Keratinocyte (primary cell): ENCODE data around the gene CTNNA2. TPM values are rescaled to one million over a fixed set of nuclear protein-coding genes. Genes with fewer than 3 reads are reported as not detected.

Source experiments
- DNase-seq: peaks from one replicate; pipeline ENCODE4 v3.0.0-alpha.2; 2011; ENCODE audit warnings: low read depth, missing footprints, low spot score
- FAIRE-seq: peaks from 2 replicates; lab custom pipeline; 2011; peaks lifted over from hg19 to GRCh38; lab: Jason Lieb, UNC
- H2AFZ ChIP-seq: 2 replicates; pipeline ENCODE4 v1.6.0; 2012; ENCODE audit warnings: low read length, control low read depth, inconsistent platforms; ENCODE audit not compliant: control insufficient read depth
- H3K27ac ChIP-seq: 2 replicates; pipeline ENCODE4 v1.5.1; 2011; ENCODE audit warnings: low read length; ENCODE audit not compliant: control insufficient read depth, insufficient read depth
- H3K27me3 ChIP-seq: 3 replicates; pipeline ENCODE4 v1.6.0; 2011; ENCODE audit warnings: low read length; ENCODE audit not compliant: control insufficient read depth, insufficient read depth; ENCODE audit errors: extremely low read depth
- H3K36me3 ChIP-seq, 2 experiments: 2 replicates in 1 of 2; 3 replicates in 1 of 2; pipeline ENCODE4 v1.5.1; 2011; ENCODE audit warnings: low read length in 2 of 2, mild to moderate bottlenecking in 1 of 2; ENCODE audit not compliant: control insufficient read depth in 2 of 2, insufficient read depth in 2 of 2; ENCODE audit errors: extremely low read depth in 1 of 2
- H3K4me1 ChIP-seq: 3 replicates; pipeline ENCODE4 v1.5.1; 2011; ENCODE audit warnings: low read length; ENCODE audit not compliant: control insufficient read depth, insufficient read depth; ENCODE audit errors: extremely low read depth
- H3K4me2 ChIP-seq: 3 replicates; pipeline ENCODE4 v1.6.0; 2011; ENCODE audit warnings: low read depth, low read length; ENCODE audit not compliant: control insufficient read depth, insufficient read depth; ENCODE audit errors: extremely low read depth
- H3K4me3 ChIP-seq, 3 experiments: fragments of 200-600 bp in 1 of 3; sonication (generic) in 1 of 3; 2 replicates in 2 of 3; 3 replicates in 1 of 3; pipeline ENCODE4 v1.5.1; 2011 to 2016; ENCODE audit warnings: low read length in 3 of 3, mild to moderate bottlenecking in 3 of 3, control low read depth in 2 of 3, inconsistent platforms in 1 of 3, low read depth in 1 of 3, mixed read lengths in 1 of 3, mixed run types in 1 of 3, moderate library complexity in 1 of 3; ENCODE audit not compliant: control insufficient read depth in 2 of 3, insufficient read depth in 2 of 3; ENCODE audit errors: extremely low read depth in 1 of 3
- H3K79me2 ChIP-seq: 2 replicates; pipeline ENCODE4 v1.6.0; 2012; ENCODE audit warnings: low read length; ENCODE audit not compliant: control insufficient read depth, insufficient read depth
- H3K9ac ChIP-seq: 3 replicates; pipeline ENCODE4 v1.6.0; 2011; ENCODE audit warnings: low read length; ENCODE audit not compliant: control insufficient read depth, insufficient read depth; ENCODE audit errors: extremely low read depth
- H3K9me1 ChIP-seq: 3 replicates; pipeline ENCODE4 v1.6.0; 2011; ENCODE audit warnings: low read length; ENCODE audit not compliant: control insufficient read depth, insufficient read depth; ENCODE audit errors: extremely low read depth
- H3K9me3 ChIP-seq: 2 replicates; pipeline ENCODE4 v1.5.1; 2012; ENCODE audit warnings: low read depth, low read length; ENCODE audit not compliant: control insufficient read depth
- H4K20me1 ChIP-seq: 3 replicates; pipeline ENCODE4 v1.6.0; 2011; ENCODE audit warnings: low read length; ENCODE audit not compliant: control insufficient read depth, insufficient read depth; ENCODE audit errors: extremely low read depth
- EZH2 ChIP-seq: IDR thresholded peaks from one replicate; pipeline ENCODE4 v1.6.1; 2012; ENCODE audit warnings: inconsistent platforms, mild to moderate bottlenecking, low read length, moderate library complexity
- dilution Hi-C: fragments of 300-500 bp; cut with MboI; formaldehyde crosslinking; loops from one replicate; pipeline ENCODE4 v1.7.0; 2020; ENCODE audit warnings: low sequenced_read_pairs; ENCODE audit not compliant: extremely low pct_ligation_motif_present
- polyA plus RNA-seq, 5 experiments: library from polyadenylated mRNA; depleted of rRNA in 3 of 5; stranded (reverse) in 3 of 5; stranded (forward) in 1 of 5; unstranded in 1 of 5; fragments of >200 nt; gene quantifications; 1 replicate in 1 of 5; 2 replicates in 3 of 5; 3 replicates in 1 of 5; pipeline versions ENCODE4 v1.2.1 to v1.2.3, GENCODE V29; 2011 to 2012; ENCODE audit warnings: missing spikeins in 2 of 5, low read depth in 1 of 5, low replicate concordance in 1 of 5
- TF ChIP-seq, protein P1 (sequence below), 3 experiments: IDR thresholded peaks in 1 of 3; conservative IDR thresholded peaks in 1 of 3; optimal IDR thresholded peaks in 1 of 3; 2 replicates in 2 of 3; 3 replicates in 1 of 3; pipeline versions ENCODE3 to v1.5.1; 2011; ENCODE audit warnings: low read length in 3 of 3, mild to moderate bottlenecking in 3 of 3, moderate library complexity in 2 of 3, control low read depth in 1 of 3, inconsistent platforms in 1 of 3; ENCODE audit not compliant: insufficient read depth in 2 of 3; ENCODE audit errors: extremely low read depth in 1 of 3

CTNNA2 gene
- polyA plus RNA-seq, 1 donor (not counting 4 experiments of a cell fraction or from before 2014, with no cell fraction given): not detected

DNA sequence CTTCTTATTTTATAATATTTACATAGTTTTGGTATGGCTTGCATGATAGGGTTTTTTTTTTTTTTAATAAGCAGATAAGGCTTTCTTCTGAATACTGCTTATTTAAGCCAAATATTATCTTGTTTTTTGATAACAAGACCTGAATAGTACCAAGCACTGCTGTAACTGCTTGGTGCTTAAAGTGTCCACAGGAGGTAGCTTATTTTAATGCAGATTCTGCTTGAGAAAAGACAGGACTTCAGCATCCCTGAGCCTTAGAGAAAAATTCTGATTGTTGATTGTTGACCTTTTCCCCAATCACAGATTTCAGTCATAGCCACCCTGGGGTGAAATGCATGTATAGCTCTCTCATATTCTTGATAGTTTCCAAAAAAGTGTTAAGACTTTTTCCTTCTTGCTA lies 336.4 kb downstream of the CTNNA2 start:
- Histone ChIP-seq H3K9me3 (no peaks in the 10 kb centered on the region), H4K20me1 (no peaks in the 10 kb centered on the region), H3K79me2 (no peaks in the 10 kb centered on the region), H2AFZ (no peak overlapping the region), H3K4me2 (no peak overlapping the region), H3K27ac (no peak overlapping the region), H3K4me1 (no peaks in the 10 kb centered on the region), H3K9me1 (no peaks in the 10 kb centered on the region), H3K9ac (no peak overlapping the region), H3K4me3 (no peak overlapping the region), H3K27me3 (no peaks in the 10 kb centered on the region), H3K36me3 (no peaks in the 10 kb centered on the region)
- no peak for TF ChIP-seq EZH2
- TF ChIP-seq, protein P1, sequence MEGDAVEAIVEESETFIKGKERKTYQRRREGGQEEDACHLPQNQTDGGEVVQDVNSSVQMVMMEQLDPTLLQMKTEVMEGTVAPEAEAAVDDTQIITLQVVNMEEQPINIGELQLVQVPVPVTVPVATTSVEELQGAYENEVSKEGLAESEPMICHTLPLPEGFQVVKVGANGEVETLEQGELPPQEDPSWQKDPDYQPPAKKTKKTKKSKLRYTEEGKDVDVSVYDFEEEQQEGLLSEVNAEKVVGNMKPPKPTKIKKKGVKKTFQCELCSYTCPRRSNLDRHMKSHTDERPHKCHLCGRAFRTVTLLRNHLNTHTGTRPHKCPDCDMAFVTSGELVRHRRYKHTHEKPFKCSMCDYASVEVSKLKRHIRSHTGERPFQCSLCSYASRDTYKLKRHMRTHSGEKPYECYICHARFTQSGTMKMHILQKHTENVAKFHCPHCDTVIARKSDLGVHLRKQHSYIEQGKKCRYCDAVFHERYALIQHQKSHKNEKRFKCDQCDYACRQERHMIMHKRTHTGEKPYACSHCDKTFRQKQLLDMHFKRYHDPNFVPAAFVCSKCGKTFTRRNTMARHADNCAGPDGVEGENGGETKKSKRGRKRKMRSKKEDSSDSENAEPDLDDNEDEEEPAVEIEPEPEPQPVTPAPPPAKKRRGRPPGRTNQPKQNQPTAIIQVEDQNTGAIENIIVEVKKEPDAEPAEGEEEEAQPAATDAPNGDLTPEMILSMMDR (optimal IDR thresholded peaks at IDR 0.05 in 1 of 3, IDR thresholded peaks at IDR 0.05 in 1 of 3, conservative IDR thresholded peaks at IDR 0.05 in 1 of 3; ENCODE audit: extremely low read depth in 1 of 3, insufficient read depth in 2 of 3, low read length in 3 of 3): no peak
- dilution Hi-C loops: no loop called here
- no peak for FAIRE-seq
- DNase-seq: no peak

DNA sequence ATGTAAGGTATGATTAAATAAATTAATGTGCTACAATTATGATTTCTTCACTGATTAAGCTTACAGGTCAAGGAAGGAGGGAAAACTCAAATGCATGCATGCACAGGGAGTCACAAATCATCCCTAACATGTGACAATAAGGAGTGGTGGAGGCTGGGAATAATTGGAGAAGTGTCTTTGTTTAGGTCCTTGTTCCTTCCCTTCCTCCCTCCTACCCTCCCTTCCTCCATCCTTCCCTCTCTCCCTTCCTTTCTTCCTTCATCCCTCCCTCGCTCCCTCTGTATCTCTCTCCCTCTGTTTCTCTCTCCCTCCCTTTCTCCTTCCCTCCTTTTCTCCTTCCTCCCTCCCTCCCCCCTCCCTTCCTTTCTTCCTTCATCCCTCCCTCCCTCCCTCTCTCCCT lies 337.1 kb downstream of the CTNNA2 start:
- DNase-seq (no peak), FAIRE-seq (no peak)
- no peaks in the 10 kb centered on the region for H3K27me3 ChIP-seq
- TF ChIP-seq EZH2: no peak
- TF ChIP-seq, protein P1 (optimal IDR thresholded peaks at IDR 0.05 in 1 of 3, IDR thresholded peaks at IDR 0.05 in 1 of 3, conservative IDR thresholded peaks at IDR 0.05 in 1 of 3; ENCODE audit: extremely low read depth in 1 of 3, insufficient read depth in 2 of 3, low read length in 3 of 3): no peak
- H3K9me3 ChIP-seq: no peaks in the 10 kb centered on the region
- no peaks in the 10 kb centered on the region for H3K4me1 ChIP-seq
- no peaks in the 10 kb centered on the region for H3K9me1 ChIP-seq
- no peaks in the 10 kb centered on the region for H4K20me1 ChIP-seq
- no peak overlapping the region for H3K27ac ChIP-seq
- H3K9ac ChIP-seq: no peak overlapping the region
- no peak overlapping the region for H3K4me3 ChIP-seq
- dilution Hi-C loops: no loop called here
- no peak overlapping the region for H2AFZ ChIP-seq
- no peaks in the 10 kb centered on the region for H3K79me2 ChIP-seq
- no peak overlapping the region for H3K4me2 ChIP-seq
- no peaks in the 10 kb centered on the region for H3K36me3 ChIP-seq
